Activated naive CD4-positive, alpha-beta T cell treated with anti-CD3 and anti-CD28 coated beads, Interleukin-2, amount 50 U/mL, for 72 hours (primary cell): ENCODE measurements around the gene TRABD. TPM values are rescaled to one million over a fixed set of nuclear protein-coding genes. Genes with fewer than 3 reads are reported as not detected.

Experiments used
- ATAC-seq, 2 donors: fragments of 150-1000 bp; cut with Tn5 transposase; 2 replicates each; pipeline ENCODE4 v1.10.0; 2021; ENCODE audit warnings: mild to moderate bottlenecking in 2 of 2, moderate library complexity in 2 of 2
- DNase-seq, 2 donors: peaks; one replicate each; pipeline ENCODE4 v3.0.0; 2021 to 2022; ENCODE audit warnings: low spot score in 2 of 2
- H3K27ac Mint-ChIP-seq, 2 donors: one replicate each; pipeline ENCODE4 v1.8.0; 2022; ENCODE audit warnings: mild to moderate bottlenecking in 2 of 2, mixed read lengths in 2 of 2
- H3K36me3 Mint-ChIP-seq, 2 donors: one replicate each; pipeline ENCODE4 v1.8.0; 2022; ENCODE audit warnings: mixed read lengths in 2 of 2
- H3K9me3 Mint-ChIP-seq, 2 donors: one replicate each; pipeline ENCODE4 v1.8.0; 2022; ENCODE audit warnings: mixed read lengths in 2 of 2
- total RNA-seq, 2 donors: library from RNA; stranded (reverse); gene quantifications; one replicate each; pipeline ENCODE4 v1.2.3, GENCODE V29; 2022

The TRABD gene
- total RNA-seq, 2 donors from 2014 or later, result 84.4 to 98.2 TPM

DNA sequence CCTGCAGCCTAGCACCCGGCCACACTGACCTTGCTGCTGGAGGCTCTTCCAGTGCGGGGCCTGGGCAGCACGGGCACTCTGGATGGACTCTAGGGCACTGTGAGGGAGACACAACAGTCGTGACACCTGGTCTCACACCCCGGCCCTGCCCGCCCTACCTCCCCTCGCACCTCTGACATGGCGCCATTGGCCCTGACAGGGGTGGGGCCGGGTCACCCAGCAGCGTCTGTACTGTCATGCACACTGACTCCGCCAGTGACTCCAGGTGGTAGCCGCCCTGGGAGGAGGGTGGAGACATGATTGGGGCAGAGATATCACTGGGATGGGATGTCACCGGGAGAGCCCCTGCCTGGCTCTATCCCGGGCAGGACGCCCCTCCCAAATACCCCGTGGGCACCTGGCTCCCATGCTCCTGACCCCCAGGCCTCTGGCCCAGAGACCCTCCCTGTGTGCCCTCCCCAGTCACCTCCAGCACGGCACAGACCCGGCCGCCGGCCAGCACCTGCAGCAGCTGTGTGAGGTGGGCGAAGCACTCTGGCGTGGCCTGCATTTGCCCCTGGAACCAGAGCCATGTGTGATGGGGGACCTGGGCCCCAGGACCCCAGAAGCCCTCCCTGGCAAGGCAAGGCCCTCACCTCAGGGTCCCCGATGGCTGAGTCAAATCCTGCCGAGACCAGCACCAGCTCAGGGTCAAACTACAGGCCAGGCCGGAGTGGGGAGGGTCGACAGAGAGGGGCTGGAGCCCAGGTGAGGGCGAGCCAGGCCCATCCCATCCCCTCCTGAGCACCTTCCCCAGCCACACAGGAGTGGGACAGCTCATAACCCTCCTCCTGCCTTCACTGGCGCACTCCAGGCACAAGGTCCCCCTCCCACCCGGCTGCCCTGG lies 62.7 kb downstream of the TRABD start:
- DNase-seq, result no peak
- peaks cover 17% of the 10 kb centered on the region in 2 donors for H3K36me3 Mint-ChIP-seq
- no peaks in the 10 kb centered on the region for H3K9me3 Mint-ChIP-seq
- peak overlapping the region in 1 of 2 donors; percentile 85 for H3K27ac Mint-ChIP-seq
- ATAC-seq, result no peak

Other genes starting within 250 kb of the TRABD start
- 100 to 1,000 TPM in 1 of 2 donors, 10 to 100 TPM in 1; 77.2 to 522 TPM for gene PIM3, start 225.1 kb upstream of the TRABD start, total RNA-seq
- gene IL17REL, start 173.1 kb upstream of the TRABD start, total RNA-seq, result under 1 TPM; 0.11 to 0.12 TPM
- gene TTLL8, start 127.6 kb upstream of the TRABD start, total RNA-seq, result not detected
- under 1 TPM in 1 of 2 donors, not detected in 1; 0.29 TPM for gene MLC1, start 100.5 kb upstream of the TRABD start, total RNA-seq
- gene MOV10L1, start 95.9 kb upstream of the TRABD start, total RNA-seq, result not detected
- 1 to 10 TPM; 2.1 to 2.5 TPM for gene PANX2, start 15.2 kb upstream of the TRABD start, total RNA-seq
- 10 to 100 TPM; 22.5 to 23.4 TPM for gene SELENOO, start 15.1 kb downstream of the TRABD start, total RNA-seq
- 10 to 100 TPM; 49.6 to 50.9 TPM for gene TUBGCP6, start 59.1 kb downstream of the TRABD start, total RNA-seq
- 10 to 100 TPM; 43.7 to 67.3 TPM for gene HDAC10, start 65.4 kb downstream of the TRABD start, total RNA-seq
- gene MAPK12, start 75.8 kb downstream of the TRABD start, total RNA-seq, result 10 to 100 TPM in 1 of 2 donors, 1 to 10 TPM in 1; 7.1 to 14.2 TPM
- gene MAPK11, start 84.5 kb downstream of the TRABD start, total RNA-seq, result 10 to 100 TPM; 15.6 to 25.7 TPM
- gene PLXNB2, start 121.7 kb downstream of the TRABD start, total RNA-seq, result 10 to 100 TPM; 10.3 to 13.1 TPM
- 1 to 10 TPM; 4.1 to 4.3 TPM for gene DENND6B, start 141.1 kb downstream of the TRABD start, total RNA-seq
- 10 to 100 TPM; 42.6 to 48.3 TPM for gene PPP6R2, start 157.4 kb downstream of the TRABD start, total RNA-seq